Hepatocyte (in vitro differentiated cells): ENCODE data around the gene KRT36. TPM values are rescaled to one million over a fixed set of nuclear protein-coding genes. Genes with fewer than 3 reads are reported as not detected.
A peak's percentile ranks its signal among the peaks of the same experiment; 100 is the strongest.

Experiments
- DNase-seq: peaks from one replicate; pipeline ENCODE4 v3.0.0-alpha.2; 2016; ENCODE audit warnings: low spot score
- H2AFZ ChIP-seq: fragments of 200-600 bp; sonication (generic); 2 replicates; pipeline ENCODE4 v1.6.0; 2016; ENCODE audit warnings: antibody characterized with exemption, mild to moderate bottlenecking
- H3K27ac ChIP-seq: fragments of 200-600 bp; sonication (generic); 2 replicates; pipeline ENCODE4 v1.5.1; 2016; ENCODE audit warnings: mild to moderate bottlenecking
- H3K27me3 ChIP-seq: fragments of 200-600 bp; sonication (generic); 2 replicates; pipeline ENCODE4 v1.6.1; 2016
- H3K36me3 ChIP-seq: fragments of 200-600 bp; sonication (generic); replicated peaks from 2 replicates; pipeline ENCODE4 v1.5.1; 2016; ENCODE audit warnings: low read depth; ENCODE audit not compliant: insufficient read depth
- H3K4me1 ChIP-seq: fragments of 200-600 bp; sonication (generic); 2 replicates; pipeline ENCODE4 v1.5.1; 2016; ENCODE audit warnings: mild to moderate bottlenecking, moderate library complexity; ENCODE audit not compliant: insufficient read depth
- H3K4me2 ChIP-seq: fragments of 200-600 bp; sonication (generic); 2 replicates; pipeline ENCODE4 v1.6.0; 2016
- H3K4me3 ChIP-seq: fragments of 200-600 bp; sonication (generic); 2 replicates; pipeline ENCODE4 v1.5.1; 2016; ENCODE audit warnings: mild to moderate bottlenecking
- H3K79me2 ChIP-seq: fragments of 200-600 bp; sonication (generic); 2 replicates; pipeline ENCODE4 v1.6.0; 2017; ENCODE audit warnings: mild to moderate bottlenecking
- H3K9me2 ChIP-seq: fragments of 200-600 bp; sonication (generic); replicated peaks from 2 replicates; pipeline ENCODE4 v1.6.0; 2017; ENCODE audit warnings: mild to moderate bottlenecking; ENCODE audit not compliant: insufficient read depth
- H3K9me3 ChIP-seq: fragments of 200-600 bp; sonication (generic); 2 replicates; pipeline ENCODE4 v1.5.1; 2016; ENCODE audit warnings: low read depth, mild to moderate bottlenecking
- H4K20me1 ChIP-seq: fragments of 200-600 bp; sonication (generic); 2 replicates; pipeline ENCODE4 v1.6.0; 2016; ENCODE audit warnings: mild to moderate bottlenecking; ENCODE audit not compliant: insufficient read depth, poor library complexity, severe bottlenecking
- EZH2 ChIP-seq: fragments of 200-600 bp; sonication (generic); IDR thresholded peaks from 2 replicates; pipeline ENCODE4 v1.6.1; 2016; ENCODE audit warnings: antibody characterized with exemption, mild to moderate bottlenecking, borderline replicate concordance
- EZH2phosphoT487 ChIP-seq: fragments of 200-600 bp; sonication (generic); IDR thresholded peaks from one replicate; pipeline ENCODE4 v1.6.1; 2018; ENCODE audit warnings: antibody characterized with exemption, mild to moderate bottlenecking, low read depth, moderate library complexity; ENCODE audit not compliant: unreplicated experiment, severe bottlenecking
- WGBS: methylation state at CpG from one replicate; pipeline ENCODE4 v1.1.6; 2016; ENCODE audit warnings: low lambda C conversion rate; ENCODE audit errors: missing lambda C conversion rate; 5-methylcytosine and 5-hydroxymethylcytosine counted together
- polyA plus RNA-seq: library from polyadenylated mRNA; unstranded; fragments of >200 nt; fragmentation: Nextera tagmentation; extraction: Ambion mirVana; gene quantifications from 2 replicates; pipeline ENCODE4 v1.2.1, GENCODE V29; 2016
- total RNA-seq: library from RNA; depleted of rRNA; stranded (reverse); fragments of >200 nt; gene quantifications from 2 replicates; pipeline ENCODE4 v1.2.3, GENCODE V29; 2014
- TF ChIP-seq, protein P1 (sequence below): fragments of 200-600 bp; sonication (generic); IDR thresholded peaks from 2 replicates; pipeline ENCODE4 v1.5.1; 2016; ENCODE audit warnings: antibody characterized with exemption, mild to moderate bottlenecking; ENCODE audit not compliant: poor library complexity

KRT36 gene
- total RNA-seq, result not detected in 2 replicates
- polyA plus RNA-seq, result not detected in 2 replicates

DNA sequence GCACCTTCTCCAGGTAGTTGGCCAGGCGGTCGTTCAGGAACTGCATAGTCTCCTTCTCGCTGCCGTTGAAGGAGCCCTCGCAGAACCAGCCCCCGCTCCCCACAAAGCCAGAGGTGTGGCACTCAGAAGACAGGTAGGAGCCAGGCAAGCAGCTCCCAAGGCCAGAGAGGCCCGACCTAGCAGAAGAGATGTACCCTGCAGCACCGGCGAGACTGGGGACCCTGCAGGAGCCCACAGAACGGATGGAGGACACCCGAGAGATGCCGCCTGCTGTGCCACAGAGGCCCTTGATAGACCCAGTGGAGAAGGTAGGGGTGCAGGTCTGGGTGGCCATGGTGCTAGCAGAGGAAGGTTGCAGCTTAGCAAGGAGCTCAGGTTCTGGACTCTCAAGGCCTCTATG is at the start of gene KRT36:
Gene KRT36, minus strand, starts transcription at position 380 of the 400 bp plus-strand sequence. Its CDS starts 46 bp downstream, at position 334.
- H4K20me1 ChIP-seq, result no peaks in the 10 kb centered on the region
- H3K4me1 ChIP-seq, result peaks cover 8% of the 10 kb centered on the region

DNA sequence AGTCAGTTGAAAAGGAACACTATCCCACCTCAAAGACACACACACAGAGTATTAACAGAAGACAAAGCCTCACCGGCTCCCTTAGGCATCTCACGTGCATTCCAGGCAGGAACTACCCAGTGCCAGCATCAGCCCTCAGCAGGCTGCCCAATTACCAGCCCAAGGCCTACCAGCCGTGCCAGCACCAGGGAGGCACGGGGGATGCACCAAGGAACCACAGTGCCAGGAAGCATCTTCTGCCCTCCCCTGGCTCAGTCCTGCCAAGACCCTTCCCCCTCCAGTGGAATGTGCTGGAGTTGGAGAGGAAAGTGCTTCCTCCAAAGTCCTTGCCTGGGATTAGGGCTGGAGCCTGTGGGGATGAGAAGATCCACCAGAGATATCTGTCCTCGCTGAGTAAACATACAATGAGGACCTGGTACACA is 49.4 kb upstream of the KRT36 start:
- H3K27me3 ChIP-seq, result no peaks in the 10 kb centered on the region
- TF ChIP-seq, protein P1, sequence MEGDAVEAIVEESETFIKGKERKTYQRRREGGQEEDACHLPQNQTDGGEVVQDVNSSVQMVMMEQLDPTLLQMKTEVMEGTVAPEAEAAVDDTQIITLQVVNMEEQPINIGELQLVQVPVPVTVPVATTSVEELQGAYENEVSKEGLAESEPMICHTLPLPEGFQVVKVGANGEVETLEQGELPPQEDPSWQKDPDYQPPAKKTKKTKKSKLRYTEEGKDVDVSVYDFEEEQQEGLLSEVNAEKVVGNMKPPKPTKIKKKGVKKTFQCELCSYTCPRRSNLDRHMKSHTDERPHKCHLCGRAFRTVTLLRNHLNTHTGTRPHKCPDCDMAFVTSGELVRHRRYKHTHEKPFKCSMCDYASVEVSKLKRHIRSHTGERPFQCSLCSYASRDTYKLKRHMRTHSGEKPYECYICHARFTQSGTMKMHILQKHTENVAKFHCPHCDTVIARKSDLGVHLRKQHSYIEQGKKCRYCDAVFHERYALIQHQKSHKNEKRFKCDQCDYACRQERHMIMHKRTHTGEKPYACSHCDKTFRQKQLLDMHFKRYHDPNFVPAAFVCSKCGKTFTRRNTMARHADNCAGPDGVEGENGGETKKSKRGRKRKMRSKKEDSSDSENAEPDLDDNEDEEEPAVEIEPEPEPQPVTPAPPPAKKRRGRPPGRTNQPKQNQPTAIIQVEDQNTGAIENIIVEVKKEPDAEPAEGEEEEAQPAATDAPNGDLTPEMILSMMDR, result no peak
- TF ChIP-seq EZH2phosphoT487 (no peak), EZH2 (no peak)
- no peak overlapping the region for H2AFZ ChIP-seq
- H3K4me1 ChIP-seq, result peaks cover 39% of the 10 kb centered on the region
- H3K4me2 ChIP-seq, result peak overlapping the region; percentile 39
- H3K9me2 ChIP-seq, result no peaks in the 10 kb centered on the region
- no peaks in the 10 kb centered on the region for H3K79me2 ChIP-seq
- no peaks in the 10 kb centered on the region for H3K9me3 ChIP-seq
- no peak overlapping the region for H3K4me3 ChIP-seq
- H4K20me1 ChIP-seq, result no peaks in the 10 kb centered on the region
- H3K36me3 ChIP-seq, result no peaks in the 10 kb centered on the region
- no peak for DNase-seq
- 53% methylated on average over 5 of the region's 5 CpGs for WGBS
- peak overlapping the region; percentile 84 for H3K27ac ChIP-seq

More for the DNA sequence above, at the start of gene KRT36:
- WGBS, result 94% methylated on average over 12 of the region's 12 CpGs
- no peaks in the 10 kb centered on the region for H3K27me3 ChIP-seq
- H3K27ac ChIP-seq, result no peak within 1 kb of the TSS
- no peaks in the 10 kb centered on the region for H3K9me2 ChIP-seq
- no peaks in the 10 kb centered on the region for H3K36me3 ChIP-seq
- H2AFZ ChIP-seq, result no peak within 1 kb of the TSS
- DNase-seq, result no peak
- TF ChIP-seq EZH2phosphoT487 (no peak), EZH2 (no peak)
- TF ChIP-seq, protein P1, result no peak
- H3K79me2 ChIP-seq, result no peaks in the 10 kb centered on the region
- no peak within 1 kb of the TSS for H3K4me3 ChIP-seq
- H3K9me3 ChIP-seq, result no peaks in the 10 kb centered on the region
- no peak within 1 kb of the TSS for H3K4me2 ChIP-seq

DNA sequence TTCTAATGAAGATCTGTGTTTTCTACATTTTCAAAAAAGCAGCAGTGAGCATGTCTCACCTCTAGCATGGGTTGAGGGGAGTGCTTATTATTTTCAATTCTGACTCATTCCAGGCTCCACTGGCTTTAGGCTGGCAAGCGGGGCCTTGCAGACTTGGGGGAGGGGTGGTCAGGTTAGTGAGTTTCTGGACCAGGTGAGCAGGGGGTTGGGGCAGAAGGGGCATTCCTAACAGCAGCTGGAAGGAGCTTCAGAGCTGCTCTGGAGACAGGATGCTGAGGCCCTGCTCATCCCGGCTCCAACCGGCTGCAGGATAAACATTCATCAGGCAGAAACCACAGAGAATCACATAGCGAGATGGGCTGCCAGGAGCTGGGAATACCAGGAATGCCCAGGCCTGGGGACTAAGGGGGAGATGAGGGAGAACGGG is 48.9 kb upstream of the KRT36 start:
- TF ChIP-seq EZH2phosphoT487, result no peak
- TF ChIP-seq, protein P1, result no peak
- TF ChIP-seq EZH2, result no peak
- Histone ChIP-seq H2AFZ (no peak overlapping the region), H3K4me3 (no peak overlapping the region), H4K20me1 (no peaks in the 10 kb centered on the region), H3K9me3 (no peaks in the 10 kb centered on the region), H3K79me2 (no peaks in the 10 kb centered on the region), H3K4me1 (peaks cover 39% of the 10 kb centered on the region), H3K36me3 (no peaks in the 10 kb centered on the region), H3K4me2 (peak overlapping the region; percentile 39), H3K27ac (peak overlapping the region; percentile 84), H3K9me2 (no peaks in the 10 kb centered on the region), H3K27me3 (no peaks in the 10 kb centered on the region)
- DNase-seq, result peak; percentile 52
- 29% methylated on average over 5 of the region's 5 CpGs for WGBS
